HEK293 (cell line): ENCODE measurements around the gene NR1I2.

Experiments used
- CTCF ChIA-PET: fragments of 350-600 bp; formaldehyde crosslinking; extraction: SDS; loops from one replicate; lab custom pipeline; 2021; ENCODE audit warnings: antibody characterized with exemption; lab: Yijun Ruan, JAX
- POLR2A ChIA-PET: fragments of 300-600 bp; formaldehyde crosslinking; extraction: SDS; loops from one replicate; lab custom pipeline; 2020; ENCODE audit warnings: antibody characterized with exemption, inconsistent platforms; lab: Yijun Ruan, JAX
- H3K27ac ChIP-seq: fragments of 200-500 bp; sonication (Bioruptor generic); 2 replicates; pipeline ENCODE4 v1.5.1; 2014; ENCODE audit warnings: low read depth, low read length, control low read depth, inconsistent platforms; ENCODE audit errors: extremely low read depth
- H3K36me3 ChIP-seq, 2 experiments: fragments of 200-500 bp in 1 of 2; sonication (Bioruptor generic) in 1 of 2; 1 replicate in 1 of 2; 2 replicates in 1 of 2; pipeline ENCODE4 v1.5.1; 2014 to 2017; ENCODE audit warnings: inconsistent platforms in 2 of 2, low read length in 2 of 2; ENCODE audit not compliant: control insufficient read depth in 2 of 2, insufficient read depth in 1 of 2
- H3K4me1 ChIP-seq: fragments of 200-500 bp; sonication (Bioruptor generic); 2 replicates; pipeline ENCODE4 v1.5.1; 2014; ENCODE audit warnings: mild to moderate bottlenecking, low read length, inconsistent platforms; ENCODE audit not compliant: control insufficient read depth, insufficient read depth
- H3K4me3 ChIP-seq: 2 replicates; pipeline ENCODE4 v1.5.1; 2011; ENCODE audit warnings: low read depth, mild to moderate bottlenecking, control low read depth, low read length, moderate library complexity
- H3K9me3 ChIP-seq: fragments of 200-500 bp; sonication (Bioruptor generic); 2 replicates; pipeline ENCODE4 v1.5.1; 2014; ENCODE audit warnings: low read depth, low read length, inconsistent platforms; ENCODE audit not compliant: control insufficient read depth, insufficient read depth
- GLI4 ChIP-seq: fragments of 450-650 bp; formaldehyde crosslinking; IDR thresholded peaks from 2 replicates; pipeline ENCODE4 v1.5.1; 2016; ENCODE audit warnings: missing biosample characterization, missing genetic modification characterization
- HOXA7 ChIP-seq: sonication (generic); formaldehyde crosslinking; IDR thresholded peaks from 2 replicates; pipeline ENCODE4 v1.8.1; 2022; ENCODE audit warnings: missing genetic modification reagents, borderline replicate concordance
- HOXD13 ChIP-seq: sonication (generic); formaldehyde crosslinking; IDR thresholded peaks from 2 replicates; pipeline ENCODE4 v1.8.0; 2022; ENCODE audit warnings: missing genetic modification reagents, borderline replicate concordance
- KLF10 ChIP-seq: fragments of 450-650 bp; IDR thresholded peaks from 2 replicates; pipeline ENCODE4 v1.5.1; 2018; ENCODE audit warnings: missing biosample characterization, mild to moderate bottlenecking, missing genetic modification characterization
- KLF9 ChIP-seq: fragments of 450-650 bp; formaldehyde crosslinking; IDR thresholded peaks from 2 replicates; pipeline ENCODE4 v1.5.1; 2016; ENCODE audit warnings: missing biosample characterization, missing genetic modification characterization, low read depth
- MYNN ChIP-seq: fragments of 450-650 bp; formaldehyde crosslinking; IDR thresholded peaks from 2 replicates; pipeline ENCODE4 v1.5.1; 2016; ENCODE audit warnings: missing biosample characterization, missing genetic modification characterization, borderline replicate concordance
- OVOL3 ChIP-seq: fragments of 450-650 bp; formaldehyde crosslinking; IDR thresholded peaks from 2 replicates; pipeline ENCODE4 v1.5.1; 2016; ENCODE audit warnings: missing biosample characterization, missing genetic modification characterization
- WT1 ChIP-seq: fragments of 450-650 bp; formaldehyde crosslinking; IDR thresholded peaks from 2 replicates; pipeline ENCODE4 v1.5.1; 2016; ENCODE audit warnings: missing biosample characterization, missing genetic modification characterization
- ZBTB1 ChIP-seq: fragments of 450-650 bp; formaldehyde crosslinking; IDR thresholded peaks from 2 replicates; pipeline ENCODE4 v1.5.1; 2016; ENCODE audit warnings: missing biosample characterization, missing genetic modification characterization
- ZBTB7A ChIP-seq: fragments of 450-650 bp; formaldehyde crosslinking; IDR thresholded peaks from 2 replicates; pipeline ENCODE4 v1.5.1; 2016; ENCODE audit warnings: low read depth, missing biosample characterization, missing genetic modification characterization
- ZNF175 ChIP-seq: fragments of 450-650 bp; formaldehyde crosslinking; IDR thresholded peaks from 2 replicates; pipeline ENCODE4 v1.5.1; 2016; ENCODE audit warnings: missing biosample characterization, missing genetic modification characterization
- ZNF214 ChIP-seq: fragments of 450-650 bp; formaldehyde crosslinking; IDR thresholded peaks from 2 replicates; pipeline ENCODE4 v1.5.1; 2017; ENCODE audit warnings: missing biosample characterization, mild to moderate bottlenecking, missing genetic modification characterization, borderline replicate concordance
- ZNF391 ChIP-seq: fragments of 450-650 bp; formaldehyde crosslinking; IDR thresholded peaks from 2 replicates; pipeline ENCODE4 v1.5.1; 2016; ENCODE audit warnings: low read depth, missing biosample characterization, missing genetic modification characterization, borderline replicate concordance
- ZNF416 ChIP-seq: fragments of 450-650 bp; formaldehyde crosslinking; IDR thresholded peaks from 2 replicates; pipeline ENCODE4 v1.5.1; 2016; ENCODE audit warnings: missing biosample characterization, missing genetic modification characterization
- ZNF48 ChIP-seq: fragments of 450-650 bp; formaldehyde crosslinking; IDR thresholded peaks from 2 replicates; pipeline ENCODE4 v1.5.1; 2016; ENCODE audit warnings: missing biosample characterization, missing genetic modification characterization
- ZNF558 ChIP-seq: fragments of 450-650 bp; formaldehyde crosslinking; IDR thresholded peaks from 2 replicates; pipeline ENCODE4 v1.5.1; 2016; ENCODE audit warnings: missing biosample characterization, missing genetic modification characterization
- ZNF596 ChIP-seq: fragments of 450-650 bp; IDR thresholded peaks from 2 replicates; pipeline ENCODE4 v1.5.0; 2018; ENCODE audit warnings: missing biosample characterization, mild to moderate bottlenecking, missing genetic modification characterization, moderate library complexity
- ZNF600 ChIP-seq: fragments of 450-650 bp; formaldehyde crosslinking; IDR thresholded peaks from 2 replicates; pipeline ENCODE4 v1.5.1; 2016; ENCODE audit warnings: missing biosample characterization, missing genetic modification characterization
- ZNF792 ChIP-seq: fragments of 450-650 bp; formaldehyde crosslinking; IDR thresholded peaks from 2 replicates; pipeline ENCODE4 v1.5.1; 2016; ENCODE audit warnings: missing biosample characterization, missing genetic modification characterization
- TF ChIP-seq, protein P1 (sequence below): fragments of 450-650 bp; formaldehyde crosslinking; IDR thresholded peaks from 2 replicates; pipeline ENCODE4 v1.5.1; 2017; ENCODE audit warnings: missing biosample characterization, missing genetic modification characterization
- TF ChIP-seq, protein P2 (sequence below): fragments of 450-650 bp; formaldehyde crosslinking; IDR thresholded peaks from 2 replicates; pipeline ENCODE4 v1.5.1; 2016; ENCODE audit warnings: missing biosample characterization, missing genetic modification characterization
- TF ChIP-seq, protein P3 (sequence below): fragments of 450-650 bp; formaldehyde crosslinking; IDR thresholded peaks from 2 replicates; pipeline ENCODE4 v1.5.0; 2017; ENCODE audit warnings: missing biosample characterization, missing genetic modification characterization, borderline replicate concordance
- TF ChIP-seq, protein P4 (sequence below): fragments of 450-650 bp; formaldehyde crosslinking; IDR thresholded peaks from 2 replicates; pipeline ENCODE4 v1.5.1; 2017; ENCODE audit warnings: missing biosample characterization, missing genetic modification characterization
- TF ChIP-seq, protein P5 (sequence below): fragments of 450-650 bp; formaldehyde crosslinking; optimal IDR thresholded peaks from 2 replicates; pipeline ENCODE3; 2016; ENCODE audit warnings: missing biosample characterization, mild to moderate bottlenecking, missing genetic modification characterization
- TF ChIP-seq, protein P6 (sequence below): fragments of 450-650 bp; formaldehyde crosslinking; IDR thresholded peaks from 2 replicates; pipeline ENCODE4 v1.5.1; 2016; ENCODE audit warnings: missing biosample characterization, missing genetic modification characterization

NR1I2 gene

DNA sequence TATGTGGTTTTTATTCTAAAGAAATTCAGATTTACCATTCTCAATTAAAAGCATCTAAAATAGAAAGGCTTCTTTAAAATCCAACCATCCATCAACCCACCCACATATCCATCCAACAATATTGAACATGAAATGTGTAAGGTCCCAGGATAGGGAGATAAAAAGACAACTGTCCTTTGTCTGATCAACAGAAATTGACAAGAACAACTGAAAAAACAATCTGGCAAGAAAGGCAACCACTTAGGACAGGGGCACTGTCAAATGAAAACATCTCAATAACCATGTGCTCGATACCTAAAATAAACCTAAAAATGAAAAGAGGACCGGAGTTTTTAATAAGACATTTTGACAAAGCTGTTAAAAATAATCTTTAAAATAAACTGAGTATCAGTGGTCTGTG lies 67.2 kb downstream of the NR1I2 start (continued):
- TF ChIP-seq ZNF596 (tag by site-specific recombination), result no peak
- TF ChIP-seq, protein P1, sequence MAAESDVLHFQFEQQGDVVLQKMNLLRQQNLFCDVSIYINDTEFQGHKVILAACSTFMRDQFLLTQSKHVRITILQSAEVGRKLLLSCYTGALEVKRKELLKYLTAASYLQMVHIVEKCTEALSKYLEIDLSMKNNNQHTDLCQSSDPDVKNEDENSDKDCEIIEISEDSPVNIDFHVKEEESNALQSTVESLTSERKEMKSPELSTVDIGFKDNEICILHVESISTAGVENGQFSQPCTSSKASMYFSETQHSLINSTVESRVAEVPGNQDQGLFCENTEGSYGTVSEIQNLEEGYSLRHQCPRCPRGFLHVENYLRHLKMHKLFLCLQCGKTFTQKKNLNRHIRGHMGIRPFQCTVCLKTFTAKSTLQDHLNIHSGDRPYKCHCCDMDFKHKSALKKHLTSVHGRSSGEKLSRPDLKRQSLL (tag by site-specific recombination), result no peak
- no peak for TF ChIP-seq OVOL3

DNA sequence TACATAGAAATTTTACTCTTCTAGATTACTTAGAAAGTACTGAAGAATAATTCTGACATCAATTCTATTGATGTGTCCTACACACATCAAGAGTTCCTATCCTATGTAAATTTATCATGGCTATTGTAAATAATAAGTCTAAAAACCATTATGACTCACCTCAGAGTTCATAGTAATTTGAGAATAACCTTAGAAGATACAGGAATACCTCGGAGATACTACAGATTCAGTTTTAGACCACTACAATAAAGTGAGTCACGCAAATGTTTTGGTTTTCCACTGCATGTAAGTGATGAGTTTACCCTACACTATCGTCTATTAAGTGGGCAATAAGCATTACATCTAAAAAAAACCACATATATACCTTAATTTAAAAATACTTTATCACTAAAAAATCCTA lies 74.8 kb downstream of the NR1I2 start:
- H3K4me1 ChIP-seq, result no peaks in the 10 kb centered on the region
- CTCF ChIA-PET, result interaction anchor here (0.9 kb wide), 1 partner anchor 25 kb away, joined by 3 read pairs; no protein-coding TSS in a partner anchor
- H3K9me3 ChIP-seq, result no peaks in the 10 kb centered on the region
- peaks cover 0 to 14% of the 10 kb centered on the region in 2 experiments; a peak in 1 of 3 replicates for H3K36me3 ChIP-seq
- POLR2A ChIA-PET, result no interaction called here
- no peak overlapping the region for H3K4me3 ChIP-seq
- no peak for TF ChIP-seq ZNF48 (tag by site-specific recombination)
- no peak for TF ChIP-seq KLF9 (tag by site-specific recombination)
- no peak overlapping the region for H3K27ac ChIP-seq

DNA sequence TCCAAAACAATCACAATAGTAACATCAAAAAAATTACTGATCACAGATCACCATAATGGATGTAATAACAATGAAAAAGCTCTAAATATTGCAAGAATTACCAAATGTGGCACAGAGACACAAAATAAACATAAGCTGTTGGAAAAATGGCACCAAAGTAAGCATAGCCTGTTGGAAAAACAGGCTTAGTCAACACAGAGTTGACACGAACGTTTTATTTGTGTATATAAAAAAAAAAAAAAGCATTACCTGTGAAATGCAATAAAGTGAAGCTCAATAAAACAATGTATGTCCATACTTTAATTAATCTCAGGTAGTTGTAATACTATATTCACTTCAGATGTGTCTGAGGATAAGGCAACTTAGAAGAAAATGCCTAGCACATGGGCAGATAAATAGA lies 77.1 kb downstream of the NR1I2 start:
- CTCF ChIA-PET, result interaction anchor here (1.6 kb wide), 1 partner anchor 33 kb away, joined by 3 read pairs; no protein-coding TSS in a partner anchor
- no peaks in the 10 kb centered on the region for H3K4me1 ChIP-seq
- POLR2A ChIA-PET, result no interaction called here
- H3K9me3 ChIP-seq, result no peaks in the 10 kb centered on the region
- TF ChIP-seq, protein P2, sequence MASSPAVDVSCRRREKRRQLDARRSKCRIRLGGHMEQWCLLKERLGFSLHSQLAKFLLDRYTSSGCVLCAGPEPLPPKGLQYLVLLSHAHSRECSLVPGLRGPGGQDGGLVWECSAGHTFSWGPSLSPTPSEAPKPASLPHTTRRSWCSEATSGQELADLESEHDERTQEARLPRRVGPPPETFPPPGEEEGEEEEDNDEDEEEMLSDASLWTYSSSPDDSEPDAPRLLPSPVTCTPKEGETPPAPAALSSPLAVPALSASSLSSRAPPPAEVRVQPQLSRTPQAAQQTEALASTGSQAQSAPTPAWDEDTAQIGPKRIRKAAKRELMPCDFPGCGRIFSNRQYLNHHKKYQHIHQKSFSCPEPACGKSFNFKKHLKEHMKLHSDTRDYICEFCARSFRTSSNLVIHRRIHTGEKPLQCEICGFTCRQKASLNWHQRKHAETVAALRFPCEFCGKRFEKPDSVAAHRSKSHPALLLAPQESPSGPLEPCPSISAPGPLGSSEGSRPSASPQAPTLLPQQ, result no peak
- TF ChIP-seq ZNF391 (tag by site-specific recombination) (no peak), ZNF792 (tag by site-specific recombination) (no peak), ZBTB1 (tag by site-specific recombination) (no peak), GLI4 (tag by site-specific recombination) (no peak), MYNN (tag by site-specific recombination) (no peak), ZNF214 (tag by site-specific recombination) (no peak), ZBTB7A (tag by site-specific recombination) (no peak), ZNF416 (tag by site-specific recombination) (no peak), WT1 (tag by site-specific recombination) (no peak), HOXD13 (CRISPR knock-in tag) (no peak), ZNF558 (tag by site-specific recombination) (no peak), ZNF600 (no peak), HOXA7 (CRISPR knock-in tag) (no peak), ZNF175 (no peak), KLF10 (tag by site-specific recombination) (no peak)
- TF ChIP-seq, protein P3, sequence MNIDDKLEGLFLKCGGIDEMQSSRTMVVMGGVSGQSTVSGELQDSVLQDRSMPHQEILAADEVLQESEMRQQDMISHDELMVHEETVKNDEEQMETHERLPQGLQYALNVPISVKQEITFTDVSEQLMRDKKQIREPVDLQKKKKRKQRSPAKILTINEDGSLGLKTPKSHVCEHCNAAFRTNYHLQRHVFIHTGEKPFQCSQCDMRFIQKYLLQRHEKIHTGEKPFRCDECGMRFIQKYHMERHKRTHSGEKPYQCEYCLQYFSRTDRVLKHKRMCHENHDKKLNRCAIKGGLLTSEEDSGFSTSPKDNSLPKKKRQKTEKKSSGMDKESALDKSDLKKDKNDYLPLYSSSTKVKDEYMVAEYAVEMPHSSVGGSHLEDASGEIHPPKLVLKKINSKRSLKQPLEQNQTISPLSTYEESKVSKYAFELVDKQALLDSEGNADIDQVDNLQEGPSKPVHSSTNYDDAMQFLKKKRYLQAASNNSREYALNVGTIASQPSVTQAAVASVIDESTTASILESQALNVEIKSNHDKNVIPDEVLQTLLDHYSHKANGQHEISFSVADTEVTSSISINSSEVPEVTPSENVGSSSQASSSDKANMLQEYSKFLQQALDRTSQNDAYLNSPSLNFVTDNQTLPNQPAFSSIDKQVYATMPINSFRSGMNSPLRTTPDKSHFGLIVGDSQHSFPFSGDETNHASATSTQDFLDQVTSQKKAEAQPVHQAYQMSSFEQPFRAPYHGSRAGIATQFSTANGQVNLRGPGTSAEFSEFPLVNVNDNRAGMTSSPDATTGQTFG, result no peak
- TF ChIP-seq, protein P4, sequence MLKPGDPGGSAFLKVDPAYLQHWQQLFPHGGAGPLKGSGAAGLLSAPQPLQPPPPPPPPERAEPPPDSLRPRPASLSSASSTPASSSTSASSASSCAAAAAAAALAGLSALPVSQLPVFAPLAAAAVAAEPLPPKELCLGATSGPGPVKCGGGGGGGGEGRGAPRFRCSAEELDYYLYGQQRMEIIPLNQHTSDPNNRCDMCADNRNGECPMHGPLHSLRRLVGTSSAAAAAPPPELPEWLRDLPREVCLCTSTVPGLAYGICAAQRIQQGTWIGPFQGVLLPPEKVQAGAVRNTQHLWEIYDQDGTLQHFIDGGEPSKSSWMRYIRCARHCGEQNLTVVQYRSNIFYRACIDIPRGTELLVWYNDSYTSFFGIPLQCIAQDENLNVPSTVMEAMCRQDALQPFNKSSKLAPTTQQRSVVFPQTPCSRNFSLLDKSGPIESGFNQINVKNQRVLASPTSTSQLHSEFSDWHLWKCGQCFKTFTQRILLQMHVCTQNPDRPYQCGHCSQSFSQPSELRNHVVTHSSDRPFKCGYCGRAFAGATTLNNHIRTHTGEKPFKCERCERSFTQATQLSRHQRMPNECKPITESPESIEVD (tag by site-specific recombination), result no peak
- TF ChIP-seq, protein P5, sequence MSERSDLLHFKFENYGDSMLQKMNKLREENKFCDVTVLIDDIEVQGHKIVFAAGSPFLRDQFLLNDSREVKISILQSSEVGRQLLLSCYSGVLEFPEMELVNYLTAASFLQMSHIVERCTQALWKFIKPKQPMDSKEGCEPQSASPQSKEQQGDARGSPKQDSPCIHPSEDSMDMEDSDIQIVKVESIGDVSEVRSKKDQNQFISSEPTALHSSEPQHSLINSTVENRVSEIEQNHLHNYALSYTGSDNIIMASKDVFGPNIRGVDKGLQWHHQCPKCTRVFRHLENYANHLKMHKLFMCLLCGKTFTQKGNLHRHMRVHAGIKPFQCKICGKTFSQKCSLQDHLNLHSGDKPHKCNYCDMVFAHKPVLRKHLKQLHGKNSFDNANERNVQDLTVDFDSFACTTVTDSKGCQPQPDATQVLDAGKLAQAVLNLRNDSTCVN (tag by site-specific recombination), result no peak
- TF ChIP-seq, protein P6, sequence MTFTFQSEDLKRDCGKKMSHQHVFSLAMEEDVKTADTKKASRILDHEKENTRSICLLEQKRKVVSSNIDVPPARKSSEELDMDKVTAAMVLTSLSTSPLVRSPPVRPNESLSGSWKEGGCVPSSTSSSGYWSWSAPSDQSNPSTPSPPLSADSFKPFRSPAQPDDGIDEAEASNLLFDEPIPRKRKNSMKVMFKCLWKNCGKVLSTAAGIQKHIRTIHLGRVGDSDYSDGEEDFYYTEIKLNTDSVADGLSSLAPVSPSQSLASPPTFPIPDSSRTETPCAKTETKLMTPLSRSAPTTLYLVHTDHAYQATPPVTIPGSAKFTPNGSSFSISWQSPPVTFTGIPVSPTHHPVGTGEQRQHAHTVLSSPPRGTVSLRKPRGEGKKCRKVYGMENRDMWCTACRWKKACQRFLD (tag by site-specific recombination), result no peak
- H3K27ac ChIP-seq, result no peak overlapping the region
- H3K36me3 ChIP-seq, result peaks cover 10 to 29% of the 10 kb centered on the region in 2 experiments
- no peak overlapping the region for H3K4me3 ChIP-seq
